Transverse colon (tissue), 4 donors: ENCODE data around the gene FEN1.

ENCODE experiments used
- CTCF ChIP-seq, 5 experiments: fragments of 200-600 bp in 3 of 5; fragments of 450-650 bp in 2 of 5; sonication (generic) in 3 of 5; IDR thresholded peaks; 1 replicate in 2 of 5; 2 replicates in 3 of 5; pipeline ENCODE4 v1.5.1; 2016 to 2017; ENCODE audit warnings: antibody characterized with exemption in 5 of 5, inconsistent platforms in 3 of 5, mild to moderate bottlenecking in 2 of 5, moderate library complexity in 1 of 5
- POLR2AphosphoS5 ChIP-seq, 3 donors: sonication (generic); formaldehyde crosslinking; IDR thresholded peaks; one replicate each; pipeline ENCODE4 v1.6.1; 2016; ENCODE audit warnings: antibody characterized with exemption in 3 of 3

- no peak for TF ChIP-seq POLR2AphosphoS5 (IDR thresholded peaks at IDR 0.05)
- TF ChIP-seq CTCF (IDR thresholded peaks at IDR 0.05), result no peak
Observed at GRCh38 chr11:61836193-61836592, 43.5 kb downstream of the FEN1 start.
